GM21529 (cell line): ENCODE data around the gene TNNI2.
"Not testable (repeated sequence)": the region's sequence is repeated elsewhere in the genome, so short reads cannot be mapped to it uniquely, and the experiment has no call there.

Experiments
- ATAC-seq: cut with Tn5 transposase; IDR thresholded peaks from one replicate; pipeline ENCODE4 v1.9.1; 2021; ENCODE audit not compliant: unreplicated experiment

Gene TNNI2

DNA sequence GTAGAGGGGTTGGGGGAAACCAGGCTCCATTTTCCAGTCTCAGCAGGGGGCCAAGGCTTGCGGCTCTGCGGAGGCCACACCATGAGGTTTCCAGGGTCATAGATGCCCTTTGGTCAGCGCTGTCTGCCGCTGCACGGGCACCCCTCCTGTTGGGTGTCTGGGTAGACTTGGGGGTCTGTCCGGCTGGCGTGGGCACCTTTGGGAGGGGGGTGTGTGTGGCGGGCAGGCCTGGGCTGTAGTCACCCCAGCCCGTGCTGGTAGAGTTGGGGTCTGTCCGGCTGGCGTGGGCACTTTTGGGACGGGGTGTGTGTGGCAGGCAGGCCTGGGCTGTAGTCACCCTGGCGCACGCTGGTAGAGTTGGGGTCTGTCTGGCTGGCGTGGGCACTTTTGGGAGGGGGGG lies 32.8 kb downstream of the TNNI2 start:
- ATAC-seq, result no peak

DNA sequence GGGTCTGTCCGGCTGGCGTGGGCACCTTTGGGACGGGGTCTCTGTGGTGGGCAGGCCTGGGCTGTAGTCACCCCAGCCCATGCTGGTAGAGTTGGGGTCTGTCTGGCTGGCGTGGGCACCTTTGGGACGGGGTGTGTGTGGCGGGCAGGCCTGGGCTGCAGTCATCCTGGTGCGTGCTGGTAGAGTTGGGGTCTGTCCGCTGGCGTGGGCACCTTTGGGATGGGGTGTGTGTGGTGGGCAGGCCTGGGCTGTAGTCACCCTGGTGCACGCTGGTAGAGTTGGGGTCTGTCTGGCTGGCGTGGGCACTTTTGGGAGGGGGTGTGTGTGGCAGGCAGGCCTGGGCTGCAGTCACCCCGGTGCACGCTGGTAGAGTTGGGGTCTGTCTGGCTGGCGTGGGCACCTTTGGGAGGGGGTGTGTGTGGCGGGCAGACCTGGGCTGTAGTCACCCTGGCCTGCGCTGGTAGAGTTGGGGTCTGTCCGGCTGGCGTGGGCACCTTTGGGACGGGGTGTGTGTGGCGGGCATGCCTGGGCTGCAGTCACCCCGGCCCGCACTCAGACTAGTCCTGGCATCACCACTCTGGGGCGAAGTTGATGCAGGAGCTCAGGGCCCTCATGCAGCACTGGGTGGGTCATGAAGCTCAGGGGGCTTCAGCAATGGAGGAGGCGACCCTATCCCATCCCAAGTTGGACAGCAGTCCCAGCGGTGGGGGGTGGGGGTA lies 33.6 kb downstream of the TNNI2 start:
- no peak for ATAC-seq

DNA sequence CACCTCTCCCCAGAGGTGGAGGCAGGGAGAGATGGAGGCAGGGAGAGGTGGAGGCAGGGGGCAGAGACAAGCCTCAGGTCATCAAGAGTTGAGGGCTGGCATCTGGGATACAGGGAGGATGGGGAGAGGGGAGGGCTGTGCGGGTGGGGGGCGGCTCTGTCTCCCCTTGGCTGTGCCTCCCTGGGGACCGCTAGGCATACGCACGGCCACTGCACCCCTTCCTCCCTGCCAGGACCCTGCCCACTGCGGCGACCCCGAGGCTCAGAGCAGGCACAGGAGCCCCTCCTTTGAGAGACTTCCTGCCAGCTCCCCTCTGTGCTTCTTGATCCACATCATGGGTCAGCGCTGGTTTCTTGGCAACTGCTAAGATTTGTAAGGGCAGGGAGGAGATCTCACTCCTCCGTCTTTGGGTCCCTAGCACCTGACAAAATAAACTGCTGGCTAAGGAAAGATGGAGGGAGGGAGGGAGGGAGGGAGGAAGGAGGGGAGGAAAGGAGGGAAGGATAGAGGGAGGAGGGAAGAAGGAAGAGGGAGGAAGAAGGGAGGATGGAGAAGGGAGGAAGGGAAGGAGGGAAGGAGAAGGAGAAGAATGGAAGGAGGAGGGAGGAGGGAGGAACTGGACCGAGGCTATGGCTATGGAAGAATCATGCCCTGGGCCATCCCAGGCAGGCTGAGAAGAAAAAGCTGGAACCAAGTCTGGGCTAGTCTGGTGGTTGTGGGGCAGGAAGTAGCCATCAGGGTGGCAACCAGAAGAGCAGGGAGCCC lies 34.4 kb downstream of the TNNI2 start:
- ATAC-seq, result no peak

DNA sequence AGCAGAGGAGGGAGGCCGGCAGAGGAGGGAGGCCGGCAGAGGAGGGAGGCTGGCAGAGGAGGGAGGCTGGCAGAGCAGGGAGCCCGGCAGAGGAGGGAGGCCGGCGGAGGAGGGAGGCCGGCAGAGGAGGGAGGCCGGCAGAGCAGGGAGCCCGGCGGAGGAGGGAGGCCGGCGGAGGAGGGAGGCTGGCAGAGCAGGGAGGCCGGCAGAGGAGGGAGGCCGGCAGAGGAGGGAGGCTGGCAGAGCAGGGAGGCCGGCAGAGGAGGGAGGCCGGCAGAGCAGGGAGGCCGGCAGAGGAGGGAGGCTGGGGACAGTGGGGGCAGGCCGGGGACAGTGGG lies 35.0 kb downstream of the TNNI2 start:
- ATAC-seq, result not testable (repeated sequence)

DNA sequence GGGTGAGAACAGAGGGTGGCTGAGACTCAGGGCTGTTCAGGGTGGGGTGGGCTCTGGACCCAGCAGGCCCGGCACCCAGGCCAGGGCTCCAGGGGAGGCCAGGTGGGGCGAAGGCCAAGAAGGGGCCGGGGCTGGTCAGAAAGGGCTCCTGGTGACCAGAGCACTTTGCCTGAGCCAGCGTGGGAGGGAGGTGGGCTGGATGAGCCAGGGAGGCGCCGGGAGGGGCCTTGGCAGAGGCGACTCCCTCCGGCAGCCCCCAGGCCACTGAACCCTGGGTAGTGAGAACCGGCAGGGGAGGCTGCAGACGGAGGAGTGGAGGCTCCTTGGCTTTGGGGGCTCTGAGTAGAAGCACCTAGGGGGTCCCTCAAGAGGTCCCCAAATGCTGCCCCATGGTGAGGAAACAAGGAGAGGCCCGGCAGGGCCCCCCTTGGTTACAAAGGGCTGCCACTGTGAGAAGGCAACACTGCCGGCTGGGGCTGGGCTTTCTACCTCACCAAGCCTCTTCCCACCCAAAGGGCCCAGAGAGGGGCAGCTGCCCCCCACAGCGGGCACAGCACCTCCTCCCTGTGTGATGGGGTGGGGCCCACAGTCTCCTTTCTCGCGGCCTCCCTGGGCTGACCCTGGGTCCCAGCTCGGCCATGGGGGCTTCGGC lies 35.8 kb downstream of the TNNI2 start:
- ATAC-seq, result not testable (repeated sequence)

DNA sequence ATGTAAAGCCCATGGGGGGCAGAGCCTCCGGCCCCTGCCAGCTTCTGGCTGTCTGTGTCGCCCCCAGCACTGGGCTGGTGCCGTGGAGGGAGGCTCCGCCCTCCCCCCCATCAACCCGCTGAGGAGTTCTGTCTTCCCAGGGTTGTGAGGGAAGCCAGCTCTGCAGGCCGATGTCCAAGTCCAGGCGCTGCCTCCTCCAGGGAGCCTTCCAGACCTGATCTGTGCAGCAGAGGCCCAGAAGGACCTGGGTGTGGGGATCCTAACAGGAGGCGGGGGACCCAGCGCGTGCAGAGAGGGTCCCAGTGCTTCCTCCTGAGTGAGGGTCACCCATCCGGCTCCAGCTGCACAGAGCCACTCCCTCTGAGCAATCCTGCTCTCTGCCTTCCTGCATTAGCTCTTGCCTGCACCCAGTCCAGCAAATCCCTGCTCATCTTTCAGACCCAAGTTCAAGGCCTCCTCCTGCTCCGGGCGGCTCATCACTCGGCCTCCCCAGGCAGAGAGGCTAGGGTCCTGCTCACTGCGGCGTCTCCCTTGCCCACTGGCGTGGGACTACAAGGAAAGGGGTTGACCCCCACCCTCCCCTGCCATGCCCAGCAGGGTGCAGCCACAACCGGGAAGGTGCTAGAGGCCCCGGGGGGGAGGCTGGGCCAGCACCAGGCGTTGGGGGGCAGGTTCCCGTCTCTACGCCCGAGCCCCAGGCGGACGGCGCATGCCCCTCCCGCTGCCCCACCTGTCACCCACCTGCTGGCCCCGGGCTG lies 36.5 kb downstream of the TNNI2 start:
- ATAC-seq, result no peak

DNA sequence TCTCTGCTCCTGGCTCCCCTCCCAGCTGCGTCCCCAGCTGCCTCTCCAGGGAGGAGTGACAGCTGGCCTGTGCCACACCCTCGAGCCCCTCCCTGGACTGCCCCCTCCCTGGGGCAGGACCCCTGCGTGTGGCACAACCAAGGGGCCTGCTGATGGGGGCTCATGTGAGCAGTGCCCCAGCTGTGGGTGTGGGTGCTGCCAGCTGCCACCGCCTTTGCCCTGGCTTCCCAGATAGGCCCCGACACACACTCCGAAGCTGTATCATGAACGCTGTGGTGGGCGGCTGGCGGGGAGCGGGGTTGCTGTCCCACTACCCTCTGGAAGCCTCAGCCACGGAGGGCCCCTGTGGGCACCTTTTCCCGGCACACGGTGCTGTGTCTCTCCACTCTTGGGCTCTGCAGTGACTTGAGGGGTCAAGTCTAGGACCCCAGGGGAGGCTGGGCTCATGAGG lies 37.1 kb downstream of the TNNI2 start:
- ATAC-seq, result not testable (repeated sequence)

DNA sequence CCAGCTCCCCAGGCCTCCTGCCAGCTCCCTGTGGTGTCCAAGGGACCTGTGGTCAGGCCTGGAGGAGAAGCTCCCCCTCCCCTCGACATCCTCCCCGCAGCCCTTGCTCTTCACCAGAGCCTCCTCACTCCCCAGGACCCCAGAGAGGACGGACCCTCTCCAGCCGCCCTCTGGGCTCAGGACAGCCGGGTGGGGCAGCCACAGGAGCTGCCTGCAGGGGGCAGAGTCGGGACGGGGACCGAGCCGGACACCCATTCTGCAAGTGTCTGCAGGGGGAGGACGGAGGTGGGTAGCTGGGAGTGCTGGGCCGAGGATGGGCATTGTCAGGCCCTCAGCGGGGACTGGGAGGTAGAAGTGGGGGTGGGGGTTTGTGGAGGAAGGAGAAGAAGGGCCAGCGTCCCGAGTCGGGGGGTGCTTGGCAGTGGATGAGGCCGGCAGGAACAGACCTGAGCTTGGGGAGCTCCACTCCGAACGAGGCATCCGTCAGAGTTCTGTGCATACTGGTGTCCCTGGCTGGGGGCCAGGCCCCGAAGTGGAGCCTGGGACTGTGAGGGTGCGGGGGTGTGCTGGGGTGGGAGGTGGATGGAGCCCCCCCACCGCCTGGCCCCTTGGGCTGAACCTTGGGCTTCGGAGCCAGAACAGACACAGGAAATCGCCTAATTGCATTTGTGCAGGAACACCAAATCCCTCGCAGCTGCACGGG lies 37.7 kb downstream of the TNNI2 start:
- ATAC-seq, result no peak

DNA sequence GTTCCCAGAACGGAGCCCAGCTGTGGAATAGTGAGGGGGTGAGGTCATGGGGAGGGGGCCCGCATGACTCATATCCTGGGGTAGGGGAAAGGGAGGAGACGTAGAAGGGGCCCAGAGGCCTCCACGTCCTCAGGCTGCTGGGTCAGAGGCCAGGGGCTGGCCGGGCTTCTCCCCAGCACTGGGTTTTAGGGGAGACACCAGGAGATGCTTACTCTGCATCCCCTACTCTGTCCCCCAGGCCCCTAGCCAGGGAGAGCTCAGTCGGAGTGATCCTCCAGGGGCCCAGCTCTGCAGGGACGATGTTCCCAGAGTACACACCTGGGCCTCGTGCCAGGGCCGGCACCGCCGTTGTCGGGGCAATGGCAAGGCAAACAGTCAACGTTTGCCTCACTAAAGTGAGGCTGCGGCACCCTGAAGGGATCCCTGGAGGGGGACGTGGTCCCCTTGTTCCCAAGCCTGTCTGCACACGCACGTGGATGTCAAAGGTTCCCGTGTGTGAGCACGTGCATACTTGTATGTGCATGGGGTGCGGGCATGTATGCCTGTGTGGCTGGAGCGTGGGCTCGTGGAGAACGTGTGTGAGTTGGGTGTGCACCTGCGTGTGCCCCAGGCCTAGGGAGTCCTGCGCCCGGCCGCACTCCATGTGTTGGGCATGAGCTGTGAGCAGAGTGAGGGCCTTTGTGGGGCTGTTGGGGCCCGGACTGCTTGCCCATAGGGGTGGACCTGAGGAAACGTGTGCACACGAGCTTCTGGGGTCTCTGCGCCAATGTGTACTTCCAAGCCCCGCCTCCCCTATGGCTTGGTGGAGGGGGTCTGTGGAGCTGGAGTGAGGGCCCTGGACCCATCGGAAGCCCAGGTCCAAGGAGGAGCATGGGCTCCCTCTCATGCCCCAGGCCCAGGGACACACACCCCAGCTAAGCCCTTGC lies 38.7 kb downstream of the TNNI2 start:
- ATAC-seq, result no peak

DNA sequence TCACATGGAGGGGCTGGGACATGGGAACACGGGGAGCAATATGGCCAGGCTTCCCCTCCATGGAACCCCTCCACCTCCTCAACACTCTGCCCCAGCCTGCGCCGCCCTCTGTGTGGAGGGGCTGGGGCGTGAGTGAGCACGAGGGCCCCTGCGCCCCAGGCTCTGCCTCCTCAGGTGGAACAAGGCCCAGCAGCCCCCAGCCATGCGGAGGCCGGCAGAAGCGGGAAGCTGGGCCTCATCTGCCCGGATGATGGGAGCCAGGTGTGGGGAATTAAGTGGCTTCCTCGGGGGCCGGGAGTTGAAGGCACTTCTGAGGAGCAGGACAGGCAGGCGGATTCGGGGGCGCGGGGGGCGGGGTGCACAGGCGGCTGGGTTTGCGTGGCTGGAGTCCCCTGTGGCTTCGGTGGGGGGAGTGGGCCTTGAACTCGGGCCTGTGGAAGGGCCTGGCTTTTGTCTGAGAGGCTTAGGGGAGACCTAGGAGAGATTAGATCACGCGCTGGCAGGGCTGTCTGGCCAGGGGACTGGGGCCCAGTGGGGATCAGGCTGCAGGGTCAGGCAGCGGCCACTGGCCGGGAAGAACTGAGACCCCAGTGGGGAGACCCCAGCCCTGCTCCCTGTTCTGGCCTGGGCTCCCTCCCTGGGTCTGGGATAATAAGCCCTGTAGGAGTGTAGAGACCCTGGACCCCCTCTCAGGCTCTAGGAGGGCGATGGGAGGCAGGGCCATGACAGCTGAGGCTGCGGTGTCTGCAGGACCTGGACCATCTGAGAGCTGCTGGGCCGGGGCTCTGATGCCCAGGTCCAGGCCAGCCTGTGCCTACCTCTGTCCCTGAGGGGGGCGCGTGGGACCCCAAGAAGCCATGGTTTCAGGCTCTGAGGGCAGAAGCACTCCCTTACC lies 39.6 kb downstream of the TNNI2 start:
- no peak for ATAC-seq

DNA sequence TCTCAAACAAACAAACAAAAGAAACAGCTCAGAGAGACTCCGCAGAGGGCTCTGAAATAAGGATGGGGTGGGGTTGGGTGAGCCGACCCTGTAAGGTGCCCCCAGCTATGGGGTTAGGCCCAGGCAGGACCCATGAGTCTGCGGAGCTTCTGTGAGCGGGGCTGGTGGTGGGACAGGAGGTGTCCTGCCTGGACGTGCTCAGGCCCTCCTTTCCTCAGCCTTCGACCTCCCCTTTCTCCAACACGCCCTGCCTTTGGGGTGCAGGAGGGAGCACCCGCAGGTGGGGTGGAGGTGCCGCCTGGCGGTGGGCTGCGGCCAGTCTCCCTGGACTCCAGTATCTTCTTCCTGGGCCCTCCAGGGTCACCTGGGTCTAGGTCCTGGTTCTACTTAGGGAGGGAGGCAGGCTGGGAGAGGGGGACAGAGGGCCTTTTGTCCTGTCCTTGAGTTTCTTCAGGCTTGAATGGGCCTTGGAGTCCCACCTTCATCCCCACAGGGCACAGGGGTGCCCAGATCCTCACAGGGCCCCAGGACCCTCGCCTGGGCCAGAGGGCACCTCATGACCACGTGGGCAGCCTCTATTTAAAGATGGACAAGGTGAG lies 40.7 kb downstream of the TNNI2 start:
- no peak for ATAC-seq

DNA sequence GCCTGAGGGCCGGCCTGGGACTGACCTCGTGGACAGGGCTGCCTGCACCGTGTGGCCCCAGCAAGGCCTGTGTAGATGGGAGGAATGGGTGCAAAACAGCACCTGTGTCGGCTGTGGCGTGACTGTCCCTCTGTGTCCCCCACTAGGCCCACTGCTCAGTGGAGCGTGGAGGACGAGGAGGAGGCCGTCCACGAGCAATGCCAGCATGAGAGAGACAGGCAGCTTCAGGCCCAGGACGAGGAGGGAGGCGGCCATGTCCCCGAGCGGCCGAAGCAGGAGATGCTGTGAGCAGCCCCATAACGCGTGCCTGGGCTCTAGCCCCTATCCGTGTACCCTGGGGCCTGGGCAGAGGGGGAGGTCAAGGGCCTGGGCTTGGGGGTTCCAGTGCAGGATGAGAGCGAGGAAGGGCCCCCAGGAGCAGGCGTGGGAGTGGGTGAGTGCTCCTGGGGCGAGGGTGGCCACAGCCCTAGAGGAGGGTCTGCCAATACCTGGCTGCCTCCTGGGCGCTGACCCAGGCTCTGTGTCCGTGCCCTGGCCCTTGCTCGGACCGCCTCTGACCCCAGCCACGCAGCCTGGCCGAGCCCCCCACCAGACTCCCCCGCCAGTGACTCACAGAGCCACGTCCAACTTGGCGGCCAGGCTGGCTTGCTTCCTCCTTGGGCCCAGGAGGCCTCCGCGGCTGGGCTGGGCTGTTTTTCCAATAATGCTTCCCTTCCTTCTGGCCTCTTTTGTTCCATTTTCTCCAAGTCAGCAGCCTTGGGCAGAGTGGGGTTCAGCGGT lies 41.4 kb downstream of the TNNI2 start:
- ATAC-seq, result no peak

DNA sequence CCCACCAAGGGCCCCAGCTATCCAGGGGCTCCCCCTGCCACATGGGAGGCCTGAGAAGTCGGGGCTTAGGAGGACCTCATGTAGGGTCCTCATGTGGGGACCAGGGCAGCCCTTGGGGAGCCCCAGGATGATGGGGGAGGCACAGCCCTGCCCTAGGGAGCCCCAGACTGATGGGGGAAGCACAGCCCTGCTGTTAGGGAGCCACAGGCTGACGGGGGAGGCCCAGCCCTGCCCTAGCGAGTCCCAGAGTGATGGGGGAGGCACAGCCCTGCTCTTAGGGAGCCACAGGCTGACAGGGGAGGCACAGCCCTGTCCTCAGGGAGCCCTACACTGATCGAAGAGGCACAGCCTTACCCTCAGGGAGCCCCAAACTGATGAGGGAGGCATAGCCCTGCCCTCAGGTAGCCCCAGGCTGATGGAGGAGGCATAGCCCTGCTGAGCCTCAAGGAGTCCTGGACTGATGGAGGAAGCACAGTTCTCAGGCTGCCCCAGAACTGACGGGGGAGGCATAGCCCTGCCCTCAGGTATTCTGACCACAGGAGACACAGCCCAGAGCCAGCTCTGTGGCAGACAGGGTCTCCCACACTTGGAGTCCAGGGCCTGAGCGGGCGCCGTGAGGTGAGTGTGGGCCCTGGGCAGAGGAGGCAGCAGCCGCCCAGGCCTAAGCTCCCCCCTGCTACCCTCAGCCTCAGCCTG lies 42.1 kb downstream of the TNNI2 start:
- no peak for ATAC-seq

DNA sequence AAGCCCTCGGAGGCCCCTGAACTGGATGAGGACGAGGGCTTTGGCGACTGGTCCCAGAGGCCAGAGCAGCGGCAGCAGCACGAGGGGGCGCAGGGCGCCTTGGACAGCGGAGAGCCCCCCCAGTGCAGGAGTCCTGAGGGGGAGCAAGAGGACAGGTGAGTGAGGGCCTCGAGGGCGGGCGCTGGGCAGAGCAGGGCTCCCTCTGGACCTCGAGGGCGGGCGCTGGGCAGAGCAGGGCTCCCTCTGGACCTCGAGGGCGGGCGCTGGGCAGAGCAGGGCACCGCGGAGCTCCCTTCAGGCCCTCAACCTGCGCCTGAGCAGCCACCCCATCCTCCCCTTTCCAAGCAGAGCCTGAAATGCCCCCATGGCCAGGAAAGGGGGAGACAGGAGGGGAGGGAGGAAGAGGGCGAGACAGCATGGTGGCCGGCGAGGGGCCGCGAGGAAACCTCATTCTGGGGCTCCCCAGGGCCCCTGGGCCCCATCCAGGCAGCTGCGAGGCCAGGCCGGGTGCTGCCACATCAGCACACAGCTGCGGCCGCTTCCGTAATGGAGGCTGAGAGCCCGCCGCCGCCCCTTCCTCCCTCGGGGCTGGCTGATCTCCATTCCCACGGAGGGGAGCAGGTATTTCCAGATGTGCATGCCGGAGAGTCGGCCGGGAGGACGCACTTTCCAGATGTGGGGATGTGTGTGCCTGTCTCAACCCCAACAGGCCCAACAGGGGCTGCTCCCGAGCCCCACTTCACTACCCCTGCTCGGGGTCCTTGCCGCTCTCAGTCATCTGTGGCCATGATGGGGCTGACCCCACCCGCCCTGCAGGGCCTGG lies 42.9 kb downstream of the TNNI2 start:
- peak; percentile 16 for ATAC-seq

DNA sequence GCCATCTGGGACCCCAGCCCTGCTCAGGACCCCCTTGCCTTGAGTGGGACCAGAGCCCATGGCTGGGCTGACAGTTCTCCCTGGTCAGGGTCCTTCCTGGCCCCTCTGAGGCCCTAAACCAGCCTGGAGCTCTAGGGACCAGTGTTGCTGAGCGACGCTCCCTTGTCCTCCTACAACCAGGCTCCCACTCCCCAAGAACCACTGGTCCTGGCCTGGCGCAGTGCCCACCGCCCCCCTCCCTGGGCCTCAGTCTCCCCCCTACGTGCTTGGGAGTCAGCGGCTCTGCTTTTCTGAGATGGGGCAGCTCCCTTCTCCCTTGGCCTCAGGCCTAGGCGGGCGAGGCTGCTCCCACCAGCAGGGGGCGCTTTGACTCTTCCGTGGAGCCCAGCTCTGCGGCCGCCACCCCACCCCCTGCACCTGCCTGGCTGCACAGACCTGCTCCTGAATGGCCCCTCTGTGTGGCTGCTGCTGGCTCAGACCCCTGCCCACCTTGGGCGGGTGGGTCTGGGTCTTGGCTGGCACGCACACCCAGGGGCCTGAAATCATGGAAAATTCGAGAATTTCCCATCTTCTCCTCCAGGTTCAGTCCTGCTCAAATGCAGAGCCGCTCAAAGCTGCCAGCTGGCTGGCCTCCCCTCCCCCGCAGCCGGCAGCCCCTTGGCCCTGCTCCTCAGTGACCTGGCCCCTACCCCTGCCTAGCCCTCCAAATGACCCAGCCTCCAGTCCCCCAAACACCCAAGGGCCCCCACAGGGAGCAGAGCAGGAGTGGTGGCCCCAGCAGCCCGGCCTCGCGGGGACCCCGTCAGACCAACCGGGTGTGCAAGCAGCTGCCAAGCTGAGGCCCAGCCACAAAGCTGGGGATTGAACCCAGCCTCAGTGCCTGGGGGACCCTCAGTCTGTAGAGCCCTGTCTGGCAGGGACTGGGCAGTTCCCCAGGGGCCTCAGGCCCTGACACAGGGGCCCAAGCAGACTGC lies 43.8 kb downstream of the TNNI2 start:
- ATAC-seq, result peak; percentile 70
